BLaER1 treated with 17β-estradiol and CSF1 and Interleukin-3, amounts not matched to agents 10 nM and 100 nM (cell line): Measurements from ENCODE around the gene GLRX.
"Not testable (repeated sequence)": the region's sequence is repeated elsewhere in the genome, so short reads cannot be mapped to it uniquely, and the experiment has no call there.

ENCODE experiments used
- H3K27ac ChIP-seq, 11 experiments: shearing (Covaris generic); formaldehyde crosslinking; 2 replicates each; pipeline ENCODE4 v1.8.1; 2022
- H3K27me3 ChIP-seq, 11 experiments: shearing (Covaris generic); formaldehyde crosslinking; 2 replicates each; pipeline ENCODE4 v1.8.1; 2022
- H3K36me3 ChIP-seq, 11 experiments: shearing (Covaris generic); formaldehyde crosslinking; 2 replicates each; pipeline ENCODE4 v1.8.1; 2022
- H3K4me1 ChIP-seq, 10 experiments: shearing (Covaris generic); formaldehyde crosslinking; 2 replicates each; pipeline ENCODE4 v1.8.1; 2022
- H3K4me2 ChIP-seq, 11 experiments: shearing (Covaris generic); formaldehyde crosslinking; 2 replicates each; pipeline ENCODE4 v1.8.1; 2022
- H3K4me3 ChIP-seq, 10 experiments: shearing (Covaris generic); formaldehyde crosslinking; 2 replicates each; pipeline ENCODE4 v1.8.1; 2022
- H3K9ac ChIP-seq, 11 experiments: shearing (Covaris generic); formaldehyde crosslinking; 2 replicates each; pipeline ENCODE4 v1.8.1; 2022
- H3K9me3 ChIP-seq, 11 experiments: shearing (Covaris generic); formaldehyde crosslinking; replicated peaks in 1 of 11; 2 replicates each; pipeline ENCODE4 v1.8.1; 2022
- H4K20me1 ChIP-seq, 11 experiments: shearing (Covaris generic); formaldehyde crosslinking; 2 replicates each; pipeline ENCODE4 v1.8.1; 2022
- Cebpa-rat ChIP-seq, 11 experiments: shearing (Covaris generic); IDR thresholded peaks; 2 replicates each; pipeline ENCODE4 v1.8.1; 2022

The GLRX gene

DNA sequence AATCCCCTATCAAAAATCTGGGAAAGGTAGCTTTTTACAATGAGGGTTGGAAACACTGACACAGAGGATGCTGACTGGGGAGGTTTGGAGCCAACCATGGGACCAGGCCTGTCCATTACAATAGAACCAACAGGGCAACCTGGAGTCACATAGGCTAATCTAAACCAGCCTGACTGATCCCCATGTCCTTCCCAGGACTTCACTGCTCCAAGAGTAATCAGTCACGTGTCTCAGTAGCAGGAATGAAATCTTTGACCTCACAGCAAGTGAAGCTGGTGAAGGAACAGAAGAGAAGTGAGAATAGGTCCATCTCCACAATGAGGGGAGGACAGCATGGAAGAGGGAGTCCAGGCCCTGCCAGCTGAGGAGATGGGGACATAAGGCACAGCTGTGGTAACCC is 16.0 kb upstream of the GLRX start:
- Histone ChIP-seq H3K4me1 (peaks cover 44 to 89% (median 86%) of the 10 kb centered on the region in 10 experiments), H3K9ac (peak overlapping the region in 2 of 11 experiments; percentile 7 to 12; a peak in 1 of 22 replicates), H3K9me3 (peaks cover 0 to 5% (median 0%) of the 10 kb centered on the region in 11 experiments; a peak in 1 of 22 replicates)

GRCh38 chr5:95838001-95838520 is 15.5 kb upstream of the GLRX start:
- Histone ChIP-seq H3K27ac (peak overlapping the region in 10 of 11 experiments; percentile 44 to 98 (median 87); a peak in 21 of 22 replicates), H3K27me3 (no peaks in the 10 kb centered on the region), H3K4me1 (peaks cover 44 to 90% (median 86%) of the 10 kb centered on the region in 10 experiments), H4K20me1 (no peaks in the 10 kb centered on the region), H3K36me3 (no peaks in the 10 kb centered on the region), H3K4me2 (peak overlapping the region in 7 of 11 experiments; percentile 2 to 97 (median 93); a peak in 13 of 22 replicates), H3K4me3 (no peak overlapping the region), H3K9ac (no peak overlapping the region), H3K9me3 (peaks cover 0 to 7% (median 0%) of the 10 kb centered on the region in 11 experiments; a peak in 2 of 22 replicates)
- TF ChIP-seq Cebpa-rat (IDR thresholded peaks at IDR 0.05) = no peak

More for the DNA sequence above, 16.0 kb upstream of the GLRX start:
- no peak overlapping the region for H3K4me3 ChIP-seq
- no peaks in the 10 kb centered on the region for H3K36me3 ChIP-seq
- H3K27me3 ChIP-seq = no peaks in the 10 kb centered on the region
- peak overlapping the region in 10 of 11 experiments; percentile 44 to 98 (median 87); a peak in 20 of 22 replicates for H3K27ac ChIP-seq
- TF ChIP-seq Cebpa-rat (IDR thresholded peaks at IDR 0.05) = no peak
- H3K4me2 ChIP-seq = peak overlapping the region in 10 of 11 experiments; percentile 4 to 97 (median 78); a peak in 15 of 22 replicates
- no peaks in the 10 kb centered on the region for H4K20me1 ChIP-seq

- Histone ChIP-seq H3K4me1 (peaks cover 41 to 90% (median 86%) of the 10 kb centered on the region in 10 experiments), H3K27me3 (no peaks in the 10 kb centered on the region), H3K9me3 (peaks cover 0 to 7% (median 0%) of the 10 kb centered on the region in 11 experiments; a peak in 2 of 22 replicates), H3K4me2 (peak overlapping the region in 7 of 11 experiments; percentile 2 to 97 (median 93); a peak in 12 of 22 replicates), H3K36me3 (no peaks in the 10 kb centered on the region), H3K9ac (no peak overlapping the region), H3K27ac (peak overlapping the region in 10 of 11 experiments; percentile 56 to 98 (median 90); a peak in 16 of 22 replicates), H3K4me3 (no peak overlapping the region), H4K20me1 (no peaks in the 10 kb centered on the region)
- TF ChIP-seq Cebpa-rat (IDR thresholded peaks at IDR 0.05) = no peak
These were observed 15.0 kb upstream of the GLRX start for GRCh38 chr5:95837492-95837891.

GRCh38 chr5:95836971-95837370 is 14.4 kb upstream of the GLRX start:
- H3K9ac ChIP-seq = peak overlapping the region in 6 of 11 experiments; percentile 80 to 94 (median 88); a peak in 8 of 22 replicates
- peak overlapping the region; percentile 71 to 98 (median 96) for H3K27ac ChIP-seq
- H4K20me1 ChIP-seq, H3K36me3 ChIP-seq, H3K9me3 ChIP-seq, H3K27me3 ChIP-seq: not testable (repeated sequence)
- peak overlapping the region; percentile 88 to 99 (median 97); a peak in 21 of 22 replicates for H3K4me2 ChIP-seq
- H3K4me3 ChIP-seq = peak overlapping the region in 5 of 10 experiments; percentile 51 to 73 (median 65); a peak in 8 of 20 replicates
- peaks cover 35 to 90% (median 86%) of the 10 kb centered on the region in 10 experiments for H3K4me1 ChIP-seq

DNA sequence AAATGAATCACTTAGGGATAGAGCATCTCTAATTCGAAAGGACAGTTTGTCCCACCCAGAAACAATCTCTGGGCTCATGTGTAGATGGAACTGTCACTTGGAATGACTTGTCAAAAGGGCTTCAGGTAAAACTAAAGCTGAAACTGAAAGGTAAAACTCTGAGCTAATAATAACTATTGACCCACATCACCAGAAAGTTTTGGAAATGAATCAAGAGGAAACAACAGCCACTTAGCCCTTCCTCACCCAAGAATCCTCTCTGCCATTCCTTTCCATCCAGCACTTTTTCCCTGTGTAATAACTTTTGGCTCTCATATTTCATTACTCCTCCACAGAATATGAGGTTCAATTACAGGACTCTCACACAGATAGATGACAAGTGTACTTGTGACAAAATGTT is 14.0 kb upstream of the GLRX start:
- no peaks in the 10 kb centered on the region for H3K36me3 ChIP-seq
- peak overlapping the region; percentile 80 to 94 (median 86); a peak in 19 of 22 replicates for H3K9ac ChIP-seq
- peak overlapping the region; percentile 88 to 99 (median 97) for H3K4me2 ChIP-seq
- peak overlapping the region in 8 of 10 experiments; percentile 51 to 73 (median 62); a peak in 14 of 20 replicates for H3K4me3 ChIP-seq
- H3K27me3 ChIP-seq = no peaks in the 10 kb centered on the region
- peaks cover 0 to 7% (median 0%) of the 10 kb centered on the region in 11 experiments; a peak in 2 of 22 replicates for H3K9me3 ChIP-seq
- H4K20me1 ChIP-seq = no peaks in the 10 kb centered on the region
- no peak for TF ChIP-seq Cebpa-rat (IDR thresholded peaks at IDR 0.05)
- H3K4me1 ChIP-seq = peaks cover 32 to 89% (median 86%) of the 10 kb centered on the region in 10 experiments
- peak overlapping the region; percentile 71 to 98 (median 96) for H3K27ac ChIP-seq

- no peak for TF ChIP-seq Cebpa-rat (IDR thresholded peaks at IDR 0.05)
- H3K4me2 ChIP-seq = peak overlapping the region; percentile 88 to 99 (median 97)
These were observed 13.3 kb upstream of the GLRX start for GRCh38 chr5:95835682-95836385.

DNA sequence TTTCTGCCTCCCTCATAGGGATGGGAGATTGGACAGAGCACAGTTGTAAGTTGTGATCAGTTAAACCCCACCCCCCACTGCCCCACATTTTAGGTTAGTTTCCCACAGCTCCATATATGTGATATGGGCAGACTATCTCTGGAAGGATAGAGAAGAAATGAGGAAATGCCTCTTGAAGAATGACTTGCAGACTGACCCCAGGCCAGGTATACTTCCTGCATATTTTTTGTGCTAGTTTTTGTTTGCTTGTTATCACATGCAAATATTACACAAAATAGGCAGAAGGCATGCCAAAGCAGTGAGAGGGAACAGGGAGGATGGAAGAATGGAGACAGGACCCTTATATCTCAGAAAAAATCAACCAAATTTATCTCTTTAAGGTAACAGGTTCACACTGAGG is 10.1 kb upstream of the GLRX start:
- H3K9me3 ChIP-seq = peaks cover 0 to 18% (median 0%) of the 10 kb centered on the region in 11 experiments; a peak in 6 of 22 replicates
- no peak for TF ChIP-seq Cebpa-rat (IDR thresholded peaks at IDR 0.05)
- H4K20me1 ChIP-seq = no peaks in the 10 kb centered on the region
- no peaks in the 10 kb centered on the region for H3K27me3 ChIP-seq
- peak overlapping the region; percentile 80 to 99 (median 96); a peak in 18 of 22 replicates for H3K4me2 ChIP-seq
- 0 out of 22 replicates have a peak, but pooled peaks cover 0 to 3% (median 0%) of the 10 kb centered on the region in 11 experiments for H3K36me3 ChIP-seq
- peak overlapping the region in 10 of 11 experiments; percentile 88 to 98 (median 96); a peak in 18 of 22 replicates for H3K27ac ChIP-seq
- peak overlapping the region in 2 of 11 experiments; percentile 9 to 93; a peak in 1 of 22 replicates for H3K9ac ChIP-seq
- peaks cover 32 to 74% (median 59%) of the 10 kb centered on the region in 10 experiments for H3K4me1 ChIP-seq
- H3K4me3 ChIP-seq = peak overlapping the region in 1 of 10 experiments; percentile 65; a peak in 1 of 20 replicates

More at GRCh38 chr5:95835682-95836385, 13.3 kb upstream of the GLRX start:
- H4K20me1 ChIP-seq = no peaks in the 10 kb centered on the region
- H3K27me3 ChIP-seq = no peaks in the 10 kb centered on the region
- no peaks in the 10 kb centered on the region for H3K36me3 ChIP-seq
- H3K9ac ChIP-seq = peak overlapping the region; percentile 80 to 94 (median 86)
- H3K27ac ChIP-seq = peak overlapping the region; percentile 71 to 98 (median 96)
- H3K4me1 ChIP-seq = peaks cover 32 to 86% (median 79%) of the 10 kb centered on the region in 10 experiments
- peak overlapping the region; percentile 51 to 73 (median 59) for H3K4me3 ChIP-seq
- peaks cover 0 to 9% (median 0%) of the 10 kb centered on the region in 11 experiments; a peak in 3 of 22 replicates for H3K9me3 ChIP-seq

- no peak overlapping the region for H3K4me2 ChIP-seq
- H3K9ac ChIP-seq = no peak overlapping the region
- H3K4me1 ChIP-seq = peaks cover 15 to 76% (median 50%) of the 10 kb centered on the region in 10 experiments
- no peaks in the 10 kb centered on the region for H3K27me3 ChIP-seq
- no peak overlapping the region for H3K4me3 ChIP-seq
- 0 out of 22 replicates have a peak overlapping the region, but pooled peaks of 1 of the 11 experiments have one; percentile 37 for H3K27ac ChIP-seq
- H3K36me3 ChIP-seq = 0 out of 22 replicates have a peak, but pooled peaks cover 0 to 3% (median 0%) of the 10 kb centered on the region in 11 experiments
- H3K9me3 ChIP-seq = peaks cover 0 to 18% (median 0%) of the 10 kb centered on the region in 11 experiments; a peak in 6 of 22 replicates
- TF ChIP-seq Cebpa-rat (IDR thresholded peaks at IDR 0.05) = no peak
- no peaks in the 10 kb centered on the region for H4K20me1 ChIP-seq
These were observed 7.7 kb upstream of the GLRX start for GRCh38 chr5:95830226-95830625.
